Endothelial cell of umbilical vein (primary cell): ENCODE data around the gene FEZF2. TPM values are rescaled to one million over a fixed set of nuclear protein-coding genes. Genes with fewer than 3 reads are reported as not detected.

Source experiments
- BruUV-seq: library from RNA; stranded (reverse); fragments of 400-500 nt; replicated peaks from 2 replicates; lab custom pipeline; 2021; lab: Mats Ljungman, UMichigan
- CTCF ChIA-PET: fragments of 300-600, 350-600 bp; sonication (Branson Sonifier 250); formaldehyde crosslinking; loops from one replicate; lab custom pipeline; 2021; ENCODE audit warnings: antibody characterized with exemption, inconsistent platforms; lab: Charles Lee
- POLR2A ChIA-PET: fragments of 300-600, 350-600 bp; sonication (Branson Sonifier 250); formaldehyde crosslinking; loops from one replicate; lab custom pipeline; 2021; ENCODE audit warnings: antibody characterized with exemption, inconsistent platforms; lab: Charles Lee
- DNase-seq: peaks from one replicate; pipeline ENCODE4 v3.0.0-alpha.2; 2011; ENCODE audit warnings: low read depth, low spot score
- FAIRE-seq: peaks from 2 replicates; lab custom pipeline; 2011; peaks lifted over from hg19 to GRCh38; lab: Jason Lieb, UNC
- H2AFZ ChIP-seq: 2 replicates; pipeline ENCODE4 v1.6.0; 2012; ENCODE audit warnings: low read depth, low read length, control low read depth, inconsistent platforms
- H3K27ac ChIP-seq: 2 replicates; pipeline ENCODE4 v1.5.1; 2011; ENCODE audit warnings: low read depth, mild to moderate bottlenecking, control low read depth, low read length, moderate library complexity; ENCODE audit not compliant: insufficient read depth
- H3K27me3 ChIP-seq, 2 experiments: 2 replicates each; pipeline versions ENCODE4 v1.6.0 to v1.6.1; 2011; ENCODE audit warnings: low read length in 2 of 2, mixed read lengths in 1 of 2; ENCODE audit not compliant: control insufficient read depth in 2 of 2, insufficient read depth in 2 of 2
- H3K36me3 ChIP-seq, 2 experiments: 2 replicates in 1 of 2; 3 replicates in 1 of 2; pipeline ENCODE4 v1.5.1; 2011; ENCODE audit warnings: low read length in 2 of 2, mild to moderate bottlenecking in 1 of 2, moderate library complexity in 1 of 2; ENCODE audit not compliant: control insufficient read depth in 2 of 2, insufficient read depth in 2 of 2; ENCODE audit errors: extremely low read depth in 1 of 2
- H3K4me1 ChIP-seq: 3 replicates; pipeline ENCODE4 v1.5.1; 2011; ENCODE audit warnings: mild to moderate bottlenecking, low read length; ENCODE audit not compliant: control insufficient read depth, insufficient read depth; ENCODE audit errors: extremely low read depth
- H3K4me2 ChIP-seq: 2 replicates; pipeline ENCODE4 v1.6.1; 2011; ENCODE audit warnings: low read length, control low read depth, mixed read lengths; ENCODE audit not compliant: insufficient read depth
- H3K4me3 ChIP-seq, 3 experiments: fragments of 200-600 bp in 1 of 3; sonication (generic), shearing (Covaris generic) in 1 of 3; replicated peaks in 1 of 3; 2 replicates each; pipeline ENCODE4 v1.5.1; 2011 to 2016; ENCODE audit warnings: control low read depth in 3 of 3, low read length in 3 of 3, mild to moderate bottlenecking in 2 of 3, inconsistent platforms in 1 of 3, low read depth in 1 of 3, moderate library complexity in 1 of 3; ENCODE audit not compliant: insufficient read depth in 1 of 3
- H3K79me2 ChIP-seq: 2 replicates; pipeline ENCODE4 v1.6.0; 2012; ENCODE audit warnings: low read length, inconsistent platforms; ENCODE audit not compliant: control insufficient read depth, insufficient read depth
- H3K9ac ChIP-seq: replicated peaks from 2 replicates; pipeline ENCODE3; 2011; ENCODE audit warnings: low read length, control low read depth; ENCODE audit not compliant: insufficient read depth; ENCODE audit errors: extremely low read depth
- H3K9me1 ChIP-seq: replicated peaks from 3 replicates; pipeline ENCODE4 v1.6.0; 2011; ENCODE audit warnings: mild to moderate bottlenecking, low read length; ENCODE audit not compliant: control insufficient read depth, insufficient read depth; ENCODE audit errors: extremely low read depth
- H3K9me3 ChIP-seq: replicated peaks from 2 replicates; pipeline ENCODE4 v1.5.1; 2012; ENCODE audit warnings: low read length, inconsistent platforms; ENCODE audit not compliant: control insufficient read depth, insufficient read depth
- H4K20me1 ChIP-seq: replicated peaks from 2 replicates; pipeline ENCODE3; 2011; ENCODE audit warnings: mild to moderate bottlenecking, low read length; ENCODE audit not compliant: control insufficient read depth, insufficient read depth; ENCODE audit errors: extremely low read depth
- CTCF ChIP-seq, 2 donors: IDR thresholded peaks; 1 replicate in 1 of 2; 2 replicates in 1 of 2; pipeline ENCODE4 v1.5.1; 2011; ENCODE audit warnings: low read length in 2 of 2, mild to moderate bottlenecking in 2 of 2, moderate library complexity in 2 of 2, control low read depth in 1 of 2, inconsistent platforms in 1 of 2, low read depth in 1 of 2; ENCODE audit not compliant: insufficient read depth in 1 of 2; ENCODE audit errors: extremely low read depth in 1 of 2
- FOS ChIP-seq: IDR thresholded peaks from 2 replicates; pipeline ENCODE4 v1.6.1; 2011; ENCODE audit warnings: mild to moderate bottlenecking, low read length, moderate library complexity, borderline replicate concordance; ENCODE audit not compliant: insufficient read depth
- GATA2 ChIP-seq: IDR thresholded peaks from 2 replicates; pipeline ENCODE4 v1.7.0; 2011; ENCODE audit warnings: low read depth, mild to moderate bottlenecking, moderate library complexity, mixed read lengths, low read length; ENCODE audit not compliant: insufficient read length, insufficient read depth
- JUN ChIP-seq: IDR thresholded peaks from 2 replicates; pipeline ENCODE4 v1.6.1; 2011; ENCODE audit warnings: borderline replicate concordance, low read depth; ENCODE audit not compliant: insufficient read length, insufficient read depth
- MAX ChIP-seq: IDR thresholded peaks from 2 replicates; pipeline ENCODE4 v1.6.1; 2011; ENCODE audit not compliant: insufficient read depth, insufficient read length
- MYC ChIP-seq: IDR thresholded peaks from one replicate; pipeline ENCODE4 v1.6.1; 2011; ENCODE audit warnings: mild to moderate bottlenecking, low read depth, low read length
- POLR2AphosphoS5 ChIP-seq: IDR thresholded peaks from 2 replicates; pipeline ENCODE4 v1.6.1; 2012; ENCODE audit warnings: low read depth, mild to moderate bottlenecking, control low read depth, low read length, moderate library complexity; ENCODE audit not compliant: insufficient read depth
- dilution Hi-C: fragments of 300-500 bp; cut with MboI; formaldehyde crosslinking; loops from one replicate; pipeline ENCODE4 v1.15.0; 2019; ENCODE audit warnings: low sequenced_read_pairs; ENCODE audit not compliant: extremely low pct_ligation_motif_present
- intact Hi-C: fragments of 100-400 bp; cut with micrococcal nuclease; formaldehyde crosslinking; loops from one replicate; pipeline ENCODE4 v1.10.0; 2022
- polyA plus RNA-seq, 4 experiments: library from polyadenylated mRNA; depleted of rRNA in 3 of 4; stranded (reverse) in 3 of 4; unstranded in 1 of 4; fragments of >200 nt; gene quantifications; 2 replicates each; pipeline versions ENCODE4 v1.2.1 to v1.2.3, GENCODE V29; 2011 to 2012; ENCODE audit warnings: missing spikeins in 1 of 4
- total RNA-seq: library from RNA; stranded (reverse); gene quantifications from 2 replicates; pipeline ENCODE4 v1.2.3, GENCODE V29; 2021

The FEZF2 gene
- total and polyA plus RNA-seq, 2 donors (not counting 3 experiments of a cell fraction or from before 2014, with no cell fraction given), result not detected

GRCh38 chr3:62413687-62414086 lies 40.3 kb upstream of the FEZF2 start:
- no peak overlapping the region for H3K4me3 ChIP-seq
- peaks cover 0 to 3% of the 10 kb centered on the region in 2 experiments for H3K27me3 ChIP-seq
- H3K79me2 ChIP-seq, result no peaks in the 10 kb centered on the region
- no peaks in the 10 kb centered on the region for H3K9me1 ChIP-seq
- no peaks in the 10 kb centered on the region for H3K9me3 ChIP-seq
- no peak overlapping the region for H3K4me2 ChIP-seq
- H3K27ac ChIP-seq, result no peak overlapping the region
- H3K4me1 ChIP-seq, result no peaks in the 10 kb centered on the region
- intact Hi-C loops (no loop called here), dilution Hi-C loops (no loop called here)
- H3K9ac ChIP-seq, result no peak overlapping the region
- H3K36me3 ChIP-seq, result no peaks in the 10 kb centered on the region
- no peak for DNase-seq
- no peak overlapping the region for H2AFZ ChIP-seq
- ChIA-PET POLR2A (no interaction called here), CTCF (no interaction called here)
- H4K20me1 ChIP-seq, result no peaks in the 10 kb centered on the region
- no TSS peak for BruUV-seq
- no peak for TF ChIP-seq MAX
- TF ChIP-seq GATA2, result no peak
- TF ChIP-seq MYC, result no peak
- no peak for TF ChIP-seq POLR2AphosphoS5
- TF ChIP-seq CTCF (IDR thresholded peaks at IDR 0.05; ENCODE audit: extremely low read depth in 1 of 2, insufficient read depth in 1 of 2, low read depth in 1 of 2, low read length in 2 of 2), result no peak
- no peak for TF ChIP-seq JUN
- no peak for TF ChIP-seq FOS
- FAIRE-seq, result no peak
